Subcutaneous abdominal adipose tissue (tissue), 5 donors: ENCODE results near the gene CD47.

ENCODE experiments used
- H3K27ac ChIP-seq: one replicate; pipeline ENCODE4 v1.7.0; 2013; ENCODE audit warnings: low read depth, mild to moderate bottlenecking, inconsistent platforms, low read length, moderate library complexity
- H3K27me3 ChIP-seq, 5 donors: one replicate each; pipeline ENCODE4 v1.7.0; 2013; ENCODE audit warnings: low read length in 5 of 5, inconsistent platforms in 1 of 5; ENCODE audit not compliant: control insufficient read depth in 5 of 5, insufficient read depth in 4 of 5
- H3K36me3 ChIP-seq, 5 donors: one replicate each; pipeline ENCODE4 v1.7.0; 2013; ENCODE audit warnings: low read length in 5 of 5; ENCODE audit not compliant: control insufficient read depth in 5 of 5, insufficient read depth in 5 of 5
- H3K4me1 ChIP-seq, 5 donors: one replicate each; pipeline ENCODE4 v1.7.0; 2013; ENCODE audit warnings: low read length in 5 of 5, mild to moderate bottlenecking in 3 of 5, moderate library complexity in 1 of 5; ENCODE audit not compliant: control insufficient read depth in 5 of 5, insufficient read depth in 5 of 5
- H3K4me3 ChIP-seq, 5 donors: one replicate each; pipeline ENCODE4 v1.7.0; 2013; ENCODE audit warnings: low read length in 5 of 5, low read depth in 1 of 5
- H3K9ac ChIP-seq, 5 donors: one replicate each; pipeline ENCODE4 v1.7.0; 2013; ENCODE audit warnings: low read length in 5 of 5, mild to moderate bottlenecking in 4 of 5, moderate library complexity in 3 of 5
- H3K9me3 ChIP-seq, 5 donors: one replicate each; pipeline ENCODE4 v1.7.0; 2013; ENCODE audit warnings: low read length in 5 of 5; ENCODE audit not compliant: control insufficient read depth in 5 of 5
- donor health status: healthy.
- donor health status: healthy.
- donor health status: healthy.
- donor health status: healthy.
- donor health status: healthy.

CD47 gene

DNA sequence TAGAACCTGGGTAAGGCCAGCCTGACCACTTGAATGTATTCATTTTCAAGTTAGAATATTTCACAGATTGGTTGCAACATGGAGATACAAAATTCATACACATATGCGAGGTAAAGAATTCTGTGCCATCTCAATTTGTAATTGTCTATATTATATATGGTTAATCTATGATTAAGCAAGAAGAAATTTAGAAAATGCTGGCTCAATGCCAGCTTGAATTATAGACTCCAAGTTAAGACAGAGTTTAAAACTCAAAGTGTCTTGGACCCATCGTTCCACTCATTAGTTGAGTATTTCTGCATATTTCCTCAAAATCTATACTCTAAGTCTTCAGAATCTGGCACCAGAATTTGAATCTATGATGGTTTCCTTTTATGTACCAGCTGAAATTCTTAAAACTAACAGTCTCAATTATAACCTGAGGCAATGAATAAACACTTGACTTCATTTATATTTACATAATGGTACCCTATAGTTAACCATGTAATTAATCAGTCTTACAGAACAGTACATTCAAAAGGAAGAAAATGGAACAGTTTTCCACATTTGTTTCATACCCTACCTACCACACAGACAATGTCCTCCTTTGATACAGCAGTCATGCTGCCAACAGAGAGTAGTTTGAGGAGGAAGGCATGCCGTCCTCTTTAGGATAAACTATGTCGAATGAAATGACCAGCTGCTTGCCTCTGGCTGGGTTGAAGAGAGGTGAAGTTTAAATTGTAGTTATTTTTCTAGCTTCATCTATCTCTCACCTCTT, 95.7 kb downstream of the CD47 start:
- H3K9me3 ChIP-seq, result no peaks in the 10 kb centered on the region
- no peak overlapping the region for H3K27ac ChIP-seq
- no peaks in the 10 kb centered on the region for H3K27me3 ChIP-seq
- no peaks in the 10 kb centered on the region for H3K4me1 ChIP-seq
- H3K36me3 ChIP-seq, result no peaks in the 10 kb centered on the region
- H3K4me3 ChIP-seq, result no peak overlapping the region
- no peak overlapping the region for H3K9ac ChIP-seq

DNA sequence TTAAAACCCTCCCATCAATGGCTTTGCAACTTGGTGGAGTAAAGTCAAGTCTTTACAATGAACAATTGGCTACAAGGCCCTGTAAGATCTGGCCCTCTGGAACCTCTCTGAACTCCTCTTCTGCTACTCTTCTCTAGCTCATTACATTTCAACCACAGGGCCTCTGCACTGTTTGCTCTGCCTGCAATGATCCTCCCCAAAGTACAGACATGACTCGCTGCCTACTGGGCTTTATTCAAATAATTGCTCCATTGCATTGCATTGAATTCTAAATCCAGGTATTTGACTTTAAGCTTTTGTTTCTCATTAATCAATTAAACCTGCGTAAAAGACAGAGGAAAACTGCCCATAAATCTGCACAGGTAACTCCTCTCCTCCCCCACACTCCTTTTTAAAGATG, 96.7 kb downstream of the CD47 start:
- H3K9ac ChIP-seq, result no peak overlapping the region
- no peak overlapping the region for H3K4me3 ChIP-seq
- no peaks in the 10 kb centered on the region for H3K9me3 ChIP-seq
- no peaks in the 10 kb centered on the region for H3K27me3 ChIP-seq
- no peaks in the 10 kb centered on the region for H3K36me3 ChIP-seq
- no peak overlapping the region for H3K27ac ChIP-seq
- peaks cover 0 to 2% (median 0%) of the 10 kb centered on the region in 5 donors for H3K4me1 ChIP-seq

DNA sequence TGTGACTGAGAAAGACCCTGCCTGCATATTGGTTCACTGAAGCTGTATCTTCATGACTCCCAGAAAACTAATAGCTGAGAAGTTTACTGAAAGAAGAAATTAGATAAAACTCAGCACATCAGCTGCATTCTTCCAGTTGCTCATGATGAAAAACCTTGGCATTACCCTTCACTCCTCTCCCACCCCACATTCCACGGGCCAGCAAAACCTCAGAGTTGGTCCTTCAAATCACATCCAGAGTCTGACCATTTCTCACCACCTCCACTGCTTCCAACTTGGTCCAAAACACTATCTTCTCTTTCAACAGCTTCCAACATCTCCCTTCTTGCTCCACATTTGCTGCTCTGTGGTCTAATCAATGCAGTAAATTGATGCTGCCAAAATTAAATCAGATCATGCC, 97.1 kb downstream of the CD47 start:
- no peaks in the 10 kb centered on the region for H3K36me3 ChIP-seq
- no peak overlapping the region for H3K9ac ChIP-seq
- no peaks in the 10 kb centered on the region for H3K27me3 ChIP-seq
- peaks cover 0 to 6% (median 4%) of the 10 kb centered on the region in 5 donors for H3K4me1 ChIP-seq
- H3K9me3 ChIP-seq, result no peaks in the 10 kb centered on the region
- H3K27ac ChIP-seq, result no peak overlapping the region
- H3K4me3 ChIP-seq, result no peak overlapping the region
